WI38 (cell line): ENCODE data around the gene LGALS7.

Experiments
- H3K4me3 ChIP-seq: 2 replicates; pipeline ENCODE4 v1.5.1; 2011; ENCODE audit warnings: low read depth, mild to moderate bottlenecking, control low read depth, low read length
- CTCF ChIP-seq: IDR thresholded peaks from 2 replicates; pipeline ENCODE4 v1.5.1; 2012; ENCODE audit warnings: low read depth, mild to moderate bottlenecking, control low read depth, low read length

LGALS7 gene

GRCh38 chr19:38736036-38736412, 37.3 kb downstream of the LGALS7 start:
- TF ChIP-seq CTCF = no peak
- H3K4me3 ChIP-seq = peak overlapping the region; percentile 39; the same call in 1 of the 2 replicates

DNA sequence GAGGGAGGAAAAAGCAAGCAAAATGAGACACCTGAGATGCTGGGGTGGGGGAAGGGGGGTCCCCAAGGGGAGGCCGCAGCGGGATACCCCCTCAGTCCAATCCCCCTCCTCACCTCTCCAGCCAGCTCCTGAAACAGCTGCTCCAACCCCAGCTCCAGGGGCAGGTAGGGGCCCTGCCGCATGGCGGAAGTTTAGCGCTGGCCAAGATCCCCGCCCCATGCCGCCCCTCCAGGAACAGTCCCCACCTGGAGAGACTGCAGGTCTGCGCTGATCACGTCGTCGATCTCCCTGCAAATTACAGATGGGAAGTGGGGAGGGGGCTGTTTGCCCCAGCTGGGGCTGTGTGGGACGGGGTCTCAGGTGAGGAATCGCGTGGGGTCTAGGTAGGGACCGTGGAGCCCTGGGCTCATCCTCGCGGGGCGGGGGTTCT, 38.0 kb downstream of the LGALS7 start:
- no peak overlapping the region for H3K4me3 ChIP-seq
- no peak for TF ChIP-seq CTCF

- H3K4me3 ChIP-seq = no peak overlapping the region
- TF ChIP-seq CTCF = no peak
Observed at GRCh38 chr19:38734426-38735256, 38.7 kb downstream of the LGALS7 start.

DNA sequence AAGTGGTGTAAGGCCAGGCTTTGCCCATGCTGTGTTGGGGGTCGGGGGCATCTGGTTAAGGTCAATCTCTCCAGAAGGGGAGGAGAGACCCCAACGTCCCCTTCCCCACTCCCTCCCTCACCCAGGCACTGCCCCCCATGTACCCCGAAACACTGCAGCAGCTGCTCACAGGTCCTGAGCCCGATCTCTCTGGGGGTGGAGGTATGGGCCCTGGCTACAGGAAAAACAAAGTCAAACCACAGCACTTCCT, 39.2 kb downstream of the LGALS7 start:
- H3K4me3 ChIP-seq = no peak overlapping the region
- TF ChIP-seq CTCF = no peak

DNA sequence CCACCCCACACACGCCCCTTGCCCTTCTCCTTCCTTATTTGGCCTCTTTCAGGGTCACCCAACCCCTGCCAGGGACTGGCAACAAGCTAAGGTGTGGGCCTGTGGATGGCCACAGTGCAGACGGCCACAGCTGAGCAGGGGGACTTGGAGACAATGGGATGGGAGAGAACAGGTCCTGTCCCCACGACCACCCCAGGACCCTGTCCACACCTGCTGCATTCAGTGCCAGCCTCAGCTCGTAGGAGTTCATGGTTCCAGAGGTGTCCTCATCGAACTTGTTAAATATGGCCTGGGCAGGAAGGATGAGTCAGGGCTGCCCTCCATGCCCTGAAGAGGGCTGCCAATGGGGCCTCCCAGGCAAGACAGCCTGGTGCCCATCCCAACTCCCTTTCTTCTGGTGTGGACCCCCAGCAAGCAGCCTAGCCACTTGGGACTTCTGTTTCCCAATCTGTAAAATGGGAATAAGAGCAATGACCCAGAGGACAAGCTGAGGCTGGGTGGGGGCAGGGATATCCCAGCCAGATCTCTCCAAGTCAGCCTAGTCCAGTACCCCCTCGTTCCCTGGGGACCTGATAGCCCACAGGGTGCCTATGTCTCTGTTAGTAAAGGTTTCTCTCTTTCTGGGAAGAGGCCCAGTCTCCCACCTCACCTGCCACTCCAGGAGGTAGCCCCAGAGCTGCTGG, 39.7 kb downstream of the LGALS7 start:
- H3K4me3 ChIP-seq = no peak overlapping the region
- TF ChIP-seq CTCF = no peak

DNA sequence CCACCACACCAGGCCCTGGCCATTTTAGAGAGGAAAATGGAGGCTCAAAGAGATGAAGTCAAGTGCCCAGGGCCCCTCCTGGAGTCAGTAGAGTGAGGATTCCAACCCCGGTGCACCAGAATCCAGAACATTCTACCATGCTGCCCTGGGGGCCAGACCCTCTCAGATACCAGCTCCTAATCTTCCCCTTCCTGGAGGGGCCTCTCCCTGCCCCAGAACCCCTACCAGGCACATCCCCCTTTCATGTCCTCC, 40.1 kb downstream of the LGALS7 start:
- no peak overlapping the region for H3K4me3 ChIP-seq
- TF ChIP-seq CTCF = no peak

GRCh38 chr19:38731654-38732301, 41.5 kb downstream of the LGALS7 start:
- no peak overlapping the region for H3K4me3 ChIP-seq
- no peak for TF ChIP-seq CTCF
